Measurements from ENCODE around the gene MOGAT2. TPM values are rescaled to one million over a fixed set of nuclear protein-coding genes. Genes with fewer than 3 reads are reported as not detected.

MOGAT2 gene
- total RNA-seq, 1 experiment from 2014 or later, result not detected

DNA sequence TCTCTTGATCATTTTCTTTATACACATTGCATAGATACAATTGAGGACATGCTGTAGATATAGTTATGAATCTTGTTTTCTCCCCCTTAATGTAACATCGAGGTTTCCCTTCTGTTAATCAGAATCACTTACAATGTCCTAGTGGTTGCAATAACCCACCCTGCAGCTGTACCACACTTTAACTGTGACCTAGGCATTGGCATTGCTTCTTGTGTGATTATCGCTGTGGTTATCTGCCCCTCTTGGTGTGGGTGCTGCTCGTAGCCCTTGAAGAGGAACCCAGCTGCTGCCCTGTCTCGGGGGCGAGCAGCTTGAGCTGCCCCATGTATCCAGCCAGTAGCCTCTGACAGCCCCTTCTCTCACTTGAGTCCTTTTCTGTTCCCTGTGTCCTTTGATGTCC lies 52.5 kb downstream of the MOGAT2 start:
- Mint-ChIP-seq H3K27me3 (ENCODE audit: unreplicated experiment) (peaks cover 19% of the 10 kb centered on the region), H3K9me3 (ENCODE audit: low read depth, unreplicated experiment) (no peaks in the 10 kb centered on the region), H3K4me1 (ENCODE audit: low read depth, unreplicated experiment) (peaks cover 28% of the 10 kb centered on the region), H3K36me3 (ENCODE audit: insufficient read depth, unreplicated experiment) (peaks cover 7% of the 10 kb centered on the region), H3K4me3 (ENCODE audit: low read depth, unreplicated experiment) (no peak overlapping the region), H3K27ac (ENCODE audit: unreplicated experiment) (no peak overlapping the region)
- DNase-seq, result no peak
- BruUV-seq (replicated peaks), result no TSS peak
- intact Hi-C loops (cut with micrococcal nuclease; ENCODE audit: unreplicated experiment), result no loop called here
- TF ChIP-seq, protein P1, sequence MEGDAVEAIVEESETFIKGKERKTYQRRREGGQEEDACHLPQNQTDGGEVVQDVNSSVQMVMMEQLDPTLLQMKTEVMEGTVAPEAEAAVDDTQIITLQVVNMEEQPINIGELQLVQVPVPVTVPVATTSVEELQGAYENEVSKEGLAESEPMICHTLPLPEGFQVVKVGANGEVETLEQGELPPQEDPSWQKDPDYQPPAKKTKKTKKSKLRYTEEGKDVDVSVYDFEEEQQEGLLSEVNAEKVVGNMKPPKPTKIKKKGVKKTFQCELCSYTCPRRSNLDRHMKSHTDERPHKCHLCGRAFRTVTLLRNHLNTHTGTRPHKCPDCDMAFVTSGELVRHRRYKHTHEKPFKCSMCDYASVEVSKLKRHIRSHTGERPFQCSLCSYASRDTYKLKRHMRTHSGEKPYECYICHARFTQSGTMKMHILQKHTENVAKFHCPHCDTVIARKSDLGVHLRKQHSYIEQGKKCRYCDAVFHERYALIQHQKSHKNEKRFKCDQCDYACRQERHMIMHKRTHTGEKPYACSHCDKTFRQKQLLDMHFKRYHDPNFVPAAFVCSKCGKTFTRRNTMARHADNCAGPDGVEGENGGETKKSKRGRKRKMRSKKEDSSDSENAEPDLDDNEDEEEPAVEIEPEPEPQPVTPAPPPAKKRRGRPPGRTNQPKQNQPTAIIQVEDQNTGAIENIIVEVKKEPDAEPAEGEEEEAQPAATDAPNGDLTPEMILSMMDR (IDR thresholded peaks at IDR 0.05; ENCODE audit: unreplicated experiment), result no peak
- CTCF ChIA-PET, result interaction anchor here (1.1 kb wide), 1 partner anchor 49 kb away, joined by 3 read pairs; no protein-coding TSS in a partner anchor

DNA sequence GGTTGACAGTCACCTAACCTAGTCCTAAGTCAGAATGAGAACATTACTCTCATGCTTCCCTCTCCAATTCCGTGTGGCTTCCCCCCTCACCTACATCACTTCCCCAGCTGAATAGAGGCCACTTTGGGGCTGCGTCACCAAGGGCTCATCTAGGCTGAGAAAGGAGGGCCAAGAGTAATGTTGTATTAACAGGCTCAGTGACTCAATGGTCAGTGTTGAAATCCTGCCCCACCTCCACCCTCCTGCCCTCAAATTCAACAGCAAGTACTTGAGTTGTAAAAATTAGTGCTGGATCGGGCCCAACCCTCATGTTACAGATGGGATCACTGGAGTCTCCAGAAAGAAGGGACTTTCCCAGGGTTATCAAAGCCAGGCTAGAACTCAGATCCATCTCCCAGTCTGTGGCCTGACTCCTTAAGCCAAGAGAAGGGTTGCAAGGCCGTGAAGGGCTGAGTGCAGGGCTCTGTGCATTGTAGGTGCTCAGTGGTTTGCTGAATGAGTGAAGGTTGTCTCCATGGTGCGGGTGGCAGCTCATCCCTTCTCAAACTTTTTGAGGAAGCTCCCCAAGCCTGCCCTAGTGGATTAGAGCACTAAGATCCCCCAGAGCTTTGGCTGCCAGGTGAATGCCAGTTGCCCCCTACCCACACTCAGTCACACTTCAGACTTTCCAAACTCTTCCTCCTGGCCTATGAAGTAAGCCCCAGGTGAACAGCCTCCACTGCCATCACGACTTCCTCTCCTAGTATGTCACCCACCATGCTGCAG lies 54.2 kb downstream of the MOGAT2 start:
- H3K27me3 Mint-ChIP-seq (ENCODE audit: unreplicated experiment), result peaks cover 19% of the 10 kb centered on the region
- H3K4me3 Mint-ChIP-seq (ENCODE audit: low read depth, unreplicated experiment), result no peak overlapping the region
- peaks cover 28% of the 10 kb centered on the region for H3K4me1 Mint-ChIP-seq (ENCODE audit: low read depth, unreplicated experiment)
- no peaks in the 10 kb centered on the region for H3K9me3 Mint-ChIP-seq (ENCODE audit: low read depth, unreplicated experiment)
- H3K36me3 Mint-ChIP-seq (ENCODE audit: insufficient read depth, unreplicated experiment), result peaks cover 7% of the 10 kb centered on the region
- DNase-seq, result no peak
- intact Hi-C loops (cut with micrococcal nuclease; ENCODE audit: unreplicated experiment), result no loop called here
- CTCF ChIA-PET, result no interaction called here
- H3K27ac Mint-ChIP-seq (ENCODE audit: unreplicated experiment), result no peak overlapping the region
- BruUV-seq (replicated peaks), result no TSS peak
- TF ChIP-seq, protein P1 (IDR thresholded peaks at IDR 0.05; ENCODE audit: unreplicated experiment), result no peak

DNA sequence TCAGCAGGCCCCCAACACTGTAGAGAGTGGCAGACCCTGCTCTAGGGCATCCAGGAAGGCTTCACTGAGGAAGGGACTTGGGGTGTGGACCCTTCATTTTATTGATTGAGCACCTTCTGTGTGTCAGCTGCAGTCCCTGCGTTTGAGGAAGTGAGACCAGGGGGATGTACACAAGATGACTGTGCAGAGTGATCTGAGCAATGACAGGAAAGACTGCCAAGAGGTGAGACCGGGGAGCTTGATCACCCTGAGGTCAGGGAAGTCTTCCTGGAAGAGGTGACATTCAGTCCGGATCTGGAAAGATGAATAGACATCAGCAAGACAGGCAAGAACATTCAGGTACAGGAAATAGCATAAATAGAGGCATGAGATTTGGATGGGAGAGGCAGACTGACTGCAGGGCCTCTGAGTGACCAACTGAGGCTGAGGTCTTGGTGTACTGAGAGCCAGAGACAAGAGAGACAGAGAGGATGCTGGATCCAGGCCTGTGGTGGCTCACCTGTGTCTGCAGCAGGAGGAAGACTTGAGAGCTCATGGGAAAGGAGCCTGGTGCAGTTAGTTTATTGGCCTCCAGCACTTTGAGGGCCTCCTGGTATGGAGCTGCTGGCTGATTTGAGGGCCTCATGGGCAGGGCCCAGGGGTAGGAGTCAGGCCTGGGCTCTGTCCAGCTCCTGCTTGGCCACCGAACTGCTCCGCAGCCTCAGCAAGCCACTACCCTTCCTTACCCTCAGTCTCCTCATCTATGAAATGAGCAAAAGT lies 56.1 kb downstream of the MOGAT2 start:
- intact Hi-C loops (cut with micrococcal nuclease; ENCODE audit: unreplicated experiment), result no loop called here
- no TSS peak for BruUV-seq (replicated peaks)
- TF ChIP-seq, protein P1 (IDR thresholded peaks at IDR 0.05; ENCODE audit: unreplicated experiment), result no peak
- H3K36me3 Mint-ChIP-seq (ENCODE audit: insufficient read depth, unreplicated experiment), result no peaks in the 10 kb centered on the region
- no peaks in the 10 kb centered on the region for H3K9me3 Mint-ChIP-seq (ENCODE audit: low read depth, unreplicated experiment)
- H3K27me3 Mint-ChIP-seq (ENCODE audit: unreplicated experiment), result peaks cover 19% of the 10 kb centered on the region
- H3K4me3 Mint-ChIP-seq (ENCODE audit: low read depth, unreplicated experiment), result no peak overlapping the region
- H3K27ac Mint-ChIP-seq (ENCODE audit: unreplicated experiment), result no peak overlapping the region
- no peak for DNase-seq
- CTCF ChIA-PET, result no interaction called here
- peaks cover 27% of the 10 kb centered on the region for H3K4me1 Mint-ChIP-seq (ENCODE audit: low read depth, unreplicated experiment)

DNA sequence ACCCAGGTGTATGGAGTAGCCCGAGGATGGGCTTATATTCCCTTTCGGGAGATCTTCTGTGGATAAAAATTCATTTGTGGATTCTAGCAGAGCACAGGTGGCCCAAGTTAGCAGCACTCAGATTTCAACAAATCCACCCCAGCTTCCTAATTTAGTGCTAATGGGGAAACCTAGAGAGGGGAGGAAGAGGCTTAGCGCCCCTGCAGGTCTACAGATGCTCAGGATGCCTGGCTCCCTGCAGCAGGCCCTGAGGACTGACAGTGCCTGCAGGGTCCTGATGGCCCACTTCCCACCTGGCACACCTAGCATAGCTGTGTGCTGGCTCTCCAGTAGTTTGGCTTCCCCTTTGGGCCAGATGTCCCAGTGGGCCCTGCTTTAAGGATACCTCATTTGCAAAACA lies 57.4 kb downstream of the MOGAT2 start:
- no TSS peak for BruUV-seq (replicated peaks)
- no peaks in the 10 kb centered on the region for H3K36me3 Mint-ChIP-seq (ENCODE audit: insufficient read depth, unreplicated experiment)
- intact Hi-C loops (cut with micrococcal nuclease; ENCODE audit: unreplicated experiment), result no loop called here
- no peak overlapping the region for H3K4me3 Mint-ChIP-seq (ENCODE audit: low read depth, unreplicated experiment)
- no peak overlapping the region for H3K27ac Mint-ChIP-seq (ENCODE audit: unreplicated experiment)
- TF ChIP-seq, protein P1 (IDR thresholded peaks at IDR 0.05; ENCODE audit: unreplicated experiment), result no peak
- peaks cover 25% of the 10 kb centered on the region for H3K4me1 Mint-ChIP-seq (ENCODE audit: low read depth, unreplicated experiment)
- H3K27me3 Mint-ChIP-seq (ENCODE audit: unreplicated experiment), result peaks cover 10% of the 10 kb centered on the region
- DNase-seq, result no peak
- H3K9me3 Mint-ChIP-seq (ENCODE audit: low read depth, unreplicated experiment), result no peaks in the 10 kb centered on the region
- CTCF ChIA-PET, result no interaction called here
